DOHH2 (cell line): ENCODE measurements around the gene ARMC8.

ENCODE experiments used
- H3F3A ChIP-seq: fragments of 200-600 bp; sonication (generic), shearing (Covaris generic); 2 replicates; pipeline ENCODE4 v1.6.0; 2016; ENCODE audit warnings: antibody characterized with exemption, mild to moderate bottlenecking; ENCODE audit not compliant: control insufficient read depth, insufficient read depth
- H3K27ac ChIP-seq: fragments of 200-600 bp; sonication (generic); 2 replicates; pipeline ENCODE4 v1.5.1; 2014; ENCODE audit warnings: low read depth, mild to moderate bottlenecking, low read length, moderate library complexity
- H3K27me3 ChIP-seq: fragments of 200-600 bp; sonication (generic); 2 replicates; pipeline ENCODE4 v1.6.1; 2014; ENCODE audit warnings: mild to moderate bottlenecking, low read length, mixed read lengths; ENCODE audit not compliant: control insufficient read depth
- H3K36me3 ChIP-seq: fragments of 200-600 bp; sonication (generic); 2 replicates; pipeline ENCODE4 v1.6.1; 2014; ENCODE audit warnings: mild to moderate bottlenecking, low read length, moderate library complexity, mixed read lengths; ENCODE audit not compliant: control insufficient read depth
- H3K4me1 ChIP-seq: fragments of 200-600 bp; sonication (generic); 2 replicates; pipeline ENCODE4 v1.6.1; 2014; ENCODE audit warnings: mild to moderate bottlenecking, low read length, mixed read lengths; ENCODE audit not compliant: control insufficient read depth
- H3K4me2 ChIP-seq: fragments of 200-600 bp; sonication (generic); 2 replicates; pipeline ENCODE4 v1.6.0; 2014; ENCODE audit warnings: mild to moderate bottlenecking, low read length, moderate library complexity
- H3K4me3 ChIP-seq: fragments of 200-600 bp; sonication (generic); 2 replicates; pipeline ENCODE4 v1.5.1; 2014; ENCODE audit warnings: mild to moderate bottlenecking, low read length, mixed read lengths
- H3K79me2 ChIP-seq: fragments of 200-600 bp; sonication (generic); 2 replicates; pipeline ENCODE4 v1.6.1; 2014; ENCODE audit warnings: mild to moderate bottlenecking, low read length, mixed read lengths; ENCODE audit not compliant: control insufficient read depth
- H3K9me2 ChIP-seq: fragments of 200-600 bp; sonication (generic); replicated peaks from 2 replicates; pipeline ENCODE4 v1.6.1; 2014; ENCODE audit warnings: mild to moderate bottlenecking, low read length, mixed read lengths; ENCODE audit not compliant: control insufficient read depth
- H3K9me3 ChIP-seq: fragments of 200-600 bp; sonication (generic); 2 replicates; pipeline ENCODE4 v1.6.1; 2014; ENCODE audit warnings: antibody characterized with exemption, low read length, mixed read lengths; ENCODE audit not compliant: control insufficient read depth, insufficient read depth
- H4K20me1 ChIP-seq: fragments of 200-600 bp; sonication (generic); 2 replicates; pipeline ENCODE4 v1.6.0; 2014; ENCODE audit warnings: low read depth, mild to moderate bottlenecking, antibody characterized with exemption, low read length, moderate library complexity; ENCODE audit not compliant: control insufficient read depth, insufficient read depth
- EZH2phosphoT487 ChIP-seq: fragments of 200-600 bp; sonication (generic); IDR thresholded peaks from 2 replicates; pipeline ENCODE4 v1.6.1; 2017; ENCODE audit warnings: borderline replicate concordance, mild to moderate bottlenecking, antibody characterized with exemption, low read length, moderate library complexity, mixed read lengths
- TF ChIP-seq, protein P1 (sequence below): fragments of 200-600 bp; sonication (generic); IDR thresholded peaks from one replicate; pipeline ENCODE4 v1.5.1; 2014; ENCODE audit warnings: antibody characterized with exemption, mild to moderate bottlenecking, low read depth, low read length; ENCODE audit not compliant: poor library complexity, severe bottlenecking

Gene ARMC8

DNA sequence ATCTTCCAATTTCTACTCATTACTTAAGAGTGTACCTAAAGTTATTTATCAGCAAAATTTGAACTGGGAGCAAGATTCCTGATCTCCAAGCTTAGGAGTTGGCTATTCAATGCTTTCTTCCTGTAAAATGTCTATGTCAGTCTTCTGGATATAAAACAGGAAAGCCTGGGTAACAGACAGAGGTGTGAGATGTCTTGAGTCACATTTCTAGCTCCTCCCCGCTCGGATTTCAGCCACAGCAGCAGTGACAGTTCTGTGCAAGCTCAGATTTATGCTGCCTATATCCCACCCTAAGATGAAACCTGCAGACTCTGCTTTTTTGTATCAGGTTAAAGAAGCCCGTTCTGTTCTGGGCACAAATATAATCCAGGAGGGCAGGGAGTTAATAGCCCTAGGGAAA lies 2.1 kb upstream of the ARMC8 start:
- Histone ChIP-seq H3K79me2 (peaks cover 28% of the 10 kb centered on the region), H3K9me2 (no peaks in the 10 kb centered on the region), H3K4me3 (no peak overlapping the region), H3K4me2 (no peak overlapping the region), H3K9me3 (no peaks in the 10 kb centered on the region), H3K4me1 (peaks cover 21% of the 10 kb centered on the region), H3K27ac (no peak overlapping the region), H3F3A (no peaks in the 10 kb centered on the region; the same call in 1 of the 2 replicates), H3K27me3 (peaks cover 28% of the 10 kb centered on the region), H3K36me3 (peaks cover 8% of the 10 kb centered on the region), H4K20me1 (no peaks in the 10 kb centered on the region)
- TF ChIP-seq, protein P1, sequence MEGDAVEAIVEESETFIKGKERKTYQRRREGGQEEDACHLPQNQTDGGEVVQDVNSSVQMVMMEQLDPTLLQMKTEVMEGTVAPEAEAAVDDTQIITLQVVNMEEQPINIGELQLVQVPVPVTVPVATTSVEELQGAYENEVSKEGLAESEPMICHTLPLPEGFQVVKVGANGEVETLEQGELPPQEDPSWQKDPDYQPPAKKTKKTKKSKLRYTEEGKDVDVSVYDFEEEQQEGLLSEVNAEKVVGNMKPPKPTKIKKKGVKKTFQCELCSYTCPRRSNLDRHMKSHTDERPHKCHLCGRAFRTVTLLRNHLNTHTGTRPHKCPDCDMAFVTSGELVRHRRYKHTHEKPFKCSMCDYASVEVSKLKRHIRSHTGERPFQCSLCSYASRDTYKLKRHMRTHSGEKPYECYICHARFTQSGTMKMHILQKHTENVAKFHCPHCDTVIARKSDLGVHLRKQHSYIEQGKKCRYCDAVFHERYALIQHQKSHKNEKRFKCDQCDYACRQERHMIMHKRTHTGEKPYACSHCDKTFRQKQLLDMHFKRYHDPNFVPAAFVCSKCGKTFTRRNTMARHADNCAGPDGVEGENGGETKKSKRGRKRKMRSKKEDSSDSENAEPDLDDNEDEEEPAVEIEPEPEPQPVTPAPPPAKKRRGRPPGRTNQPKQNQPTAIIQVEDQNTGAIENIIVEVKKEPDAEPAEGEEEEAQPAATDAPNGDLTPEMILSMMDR = no peak
- TF ChIP-seq EZH2phosphoT487 = no peak

DNA sequence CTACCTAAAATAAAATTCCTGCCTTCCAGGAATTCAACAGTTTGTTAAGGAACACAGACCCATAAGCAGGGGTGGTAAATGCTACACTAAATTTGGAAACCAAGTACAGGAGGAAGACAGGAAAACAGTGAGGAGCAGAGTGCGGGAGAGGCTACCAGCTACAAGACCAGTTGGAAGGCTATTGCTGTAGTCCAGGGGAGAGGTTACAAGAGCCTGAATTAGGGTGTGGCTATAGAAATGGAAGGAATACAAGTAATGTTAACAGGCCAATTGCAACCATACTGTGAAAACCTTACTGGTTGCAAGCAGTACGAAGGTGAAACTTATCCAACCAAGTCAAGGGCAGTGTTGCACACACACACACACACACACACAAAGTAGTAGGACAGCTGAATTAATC lies 880 bp upstream of the ARMC8 start:
- H3K79me2 ChIP-seq = peaks cover 40% of the 10 kb centered on the region
- peak overlapping the region; percentile 69 for H3K4me2 ChIP-seq
- H3K4me3 ChIP-seq = peak overlapping the region; percentile 91
- TF ChIP-seq EZH2phosphoT487 = no peak
- TF ChIP-seq, protein P1 = no peak
- peaks cover 16% of the 10 kb centered on the region for H3K36me3 ChIP-seq
- no peaks in the 10 kb centered on the region for H4K20me1 ChIP-seq
- peaks cover 23% of the 10 kb centered on the region for H3K27me3 ChIP-seq
- peaks cover 26% of the 10 kb centered on the region for H3K4me1 ChIP-seq
- no peaks in the 10 kb centered on the region for H3K9me3 ChIP-seq
- H3K9me2 ChIP-seq = no peaks in the 10 kb centered on the region
- no peaks in the 10 kb centered on the region; the same call in 1 of the 2 replicates for H3F3A ChIP-seq
- H3K27ac ChIP-seq = no peak overlapping the region

DNA sequence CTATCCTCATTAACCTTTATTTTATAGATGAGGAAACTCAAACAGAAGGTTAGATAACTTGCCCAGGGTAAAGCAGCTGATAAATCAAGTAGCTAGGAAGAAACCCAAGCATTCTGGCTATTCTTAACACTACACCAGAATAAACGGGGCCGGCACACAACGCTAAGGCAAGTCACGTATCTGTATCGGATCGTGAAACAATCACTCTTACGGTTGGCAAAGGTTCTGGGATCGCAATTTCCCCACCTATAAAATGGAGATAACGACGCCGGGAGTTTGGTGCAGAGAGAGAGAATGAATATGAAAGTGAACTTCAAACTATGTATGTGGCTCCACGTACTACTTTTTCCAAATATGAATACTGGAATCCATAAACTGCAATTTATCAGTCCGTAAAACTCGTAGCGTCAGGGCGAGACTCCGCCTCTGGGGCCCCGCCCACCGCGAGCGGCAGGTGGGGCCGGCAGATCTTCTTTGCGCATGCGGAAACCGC lies 252 bp upstream of the ARMC8 start:
- H3F3A ChIP-seq = no peaks in the 10 kb centered on the region; the same call in 1 of the 2 replicates
- peaks cover 23% of the 10 kb centered on the region for H3K36me3 ChIP-seq
- H3K79me2 ChIP-seq = peaks cover 46% of the 10 kb centered on the region
- H3K4me1 ChIP-seq = peaks cover 26% of the 10 kb centered on the region
- no peaks in the 10 kb centered on the region for H3K9me3 ChIP-seq
- H3K4me3 ChIP-seq = peak overlapping the region; percentile 91
- no peaks in the 10 kb centered on the region for H3K9me2 ChIP-seq
- peak overlapping the region; percentile 54 for H3K27ac ChIP-seq
- 0 out of 2 replicates have a peak, but pooled peaks cover 4% of the 10 kb centered on the region for H4K20me1 ChIP-seq
- peak overlapping the region; percentile 69 for H3K4me2 ChIP-seq
- peaks cover 21% of the 10 kb centered on the region for H3K27me3 ChIP-seq
- TF ChIP-seq EZH2phosphoT487 = no peak
- TF ChIP-seq, protein P1 = no peak
